HG03432 (cell line): ENCODE measurements around the gene TNKS2.
"Not testable (repeated sequence)": the region's sequence is repeated elsewhere in the genome, so short reads cannot be mapped to it uniquely, and the experiment has no call there.

Source experiments
- ATAC-seq: cut with Tn5 transposase; IDR thresholded peaks from one replicate; pipeline ENCODE4 v1.9.1; 2021; ENCODE audit warnings: mild to moderate bottlenecking, moderate library complexity; ENCODE audit not compliant: unreplicated experiment

Gene TNKS2

DNA sequence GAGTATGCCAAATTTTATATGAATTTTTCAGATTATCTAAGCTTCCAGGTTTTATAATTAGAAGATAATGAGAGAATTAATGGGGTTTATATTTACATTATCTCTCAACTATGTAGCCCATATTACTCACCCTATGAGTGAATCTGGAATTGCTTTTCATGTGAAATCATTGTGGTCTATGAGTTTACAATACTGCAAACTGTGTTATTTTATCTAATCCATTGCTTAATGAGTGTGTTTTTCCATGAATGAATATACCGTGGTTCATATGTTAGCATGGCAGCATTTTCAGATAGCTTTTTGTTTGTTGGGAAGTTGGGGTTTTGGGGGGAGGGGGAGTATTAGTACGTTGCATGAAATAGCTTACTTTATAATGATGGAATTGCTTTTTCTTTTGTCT is 66.5 kb downstream of the TNKS2 start:
- no peak for ATAC-seq

DNA sequence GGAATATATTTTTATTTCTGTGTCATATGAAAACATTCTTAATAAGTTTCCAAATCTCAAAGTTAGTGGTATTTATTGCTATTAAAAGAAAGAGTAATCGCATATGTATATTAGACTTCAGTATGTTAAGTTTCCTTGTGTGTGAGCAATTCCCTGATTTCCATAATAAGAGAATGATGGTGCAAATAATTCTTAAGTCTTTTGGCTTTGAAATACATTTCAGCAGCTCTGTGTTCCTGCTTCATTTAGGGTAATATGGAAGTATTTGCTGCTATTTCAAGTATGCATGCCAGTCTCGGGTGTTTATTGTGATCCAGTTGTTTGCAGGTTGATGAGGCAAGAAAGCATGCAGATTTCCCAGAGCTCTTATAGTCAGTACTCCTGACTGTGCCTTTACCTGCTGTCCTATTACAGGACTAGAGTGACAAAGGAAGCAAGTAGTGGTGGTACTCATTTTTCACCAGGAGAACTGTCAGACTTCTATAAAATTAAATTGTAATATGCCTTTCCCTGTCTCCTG is 67.4 kb downstream of the TNKS2 start:
- no peak for ATAC-seq

DNA sequence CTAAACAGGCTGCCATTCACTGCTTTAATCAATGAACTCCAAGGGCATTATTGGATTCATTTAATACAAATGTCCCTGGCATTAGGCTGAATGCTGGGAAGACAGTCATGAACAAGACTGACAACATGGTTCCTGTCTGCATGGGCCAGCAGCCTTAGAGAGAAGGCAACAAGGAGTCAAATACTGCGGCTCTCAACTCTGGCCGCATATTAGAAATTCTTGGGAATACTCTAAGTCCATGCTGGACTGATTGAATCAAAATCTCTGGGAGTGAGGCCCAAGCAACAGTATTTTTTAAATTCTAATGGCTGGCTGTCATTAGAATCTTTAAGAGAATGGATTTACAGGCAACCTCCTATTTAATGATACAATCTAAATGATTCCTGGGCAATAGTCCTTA is 76.9 kb downstream of the TNKS2 start:
- ATAC-seq: no peak

DNA sequence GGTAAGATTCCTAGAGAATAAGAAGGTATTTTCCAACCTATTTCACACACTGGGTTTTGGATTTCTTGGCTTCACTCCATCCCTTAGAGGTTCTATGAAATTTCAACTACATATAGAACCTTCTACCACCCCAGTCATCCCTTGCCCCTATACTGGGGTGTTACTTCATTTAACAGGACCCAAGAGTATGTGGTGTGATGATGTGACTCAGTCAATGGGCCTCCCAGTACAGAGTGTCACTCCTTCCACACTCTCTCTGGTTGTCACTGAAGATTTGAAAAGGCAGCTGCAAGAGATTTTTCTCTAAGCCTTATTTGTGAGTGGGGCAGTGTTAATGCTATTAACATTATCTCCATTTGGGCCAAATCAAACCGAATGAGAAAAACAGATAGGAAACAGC is 77.6 kb downstream of the TNKS2 start:
- ATAC-seq: no peak

DNA sequence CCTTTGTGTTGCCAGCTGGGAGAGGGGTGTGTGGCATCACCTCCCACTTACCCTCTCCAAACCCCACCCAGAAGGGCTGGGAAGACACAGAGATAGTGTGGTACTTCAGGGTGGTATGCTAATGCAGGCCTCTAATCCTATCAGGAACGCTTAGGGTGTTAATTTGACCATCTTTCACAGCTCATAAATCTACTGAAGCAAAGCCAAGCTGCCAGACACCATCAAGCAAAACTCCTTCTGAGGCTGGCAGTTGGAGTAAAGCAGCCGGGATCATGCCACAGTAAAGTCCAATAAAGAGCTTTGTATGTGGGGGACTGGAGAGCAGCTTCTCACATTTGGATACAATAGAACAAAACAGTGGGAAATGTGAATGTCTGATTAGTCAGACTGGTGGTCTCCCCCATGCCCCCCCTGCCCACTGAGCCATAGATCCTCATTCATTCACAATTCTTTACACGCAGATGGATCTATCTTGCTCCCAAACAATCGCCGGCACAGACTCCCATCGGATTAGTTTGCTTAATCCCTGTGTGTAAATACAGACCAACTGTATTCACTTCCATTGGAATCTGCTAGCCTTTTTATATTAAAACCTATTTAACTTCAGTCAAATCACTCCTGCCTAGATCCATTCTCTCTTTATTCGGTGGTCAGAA is 81.4 kb downstream of the TNKS2 start:
- no peak for ATAC-seq

DNA sequence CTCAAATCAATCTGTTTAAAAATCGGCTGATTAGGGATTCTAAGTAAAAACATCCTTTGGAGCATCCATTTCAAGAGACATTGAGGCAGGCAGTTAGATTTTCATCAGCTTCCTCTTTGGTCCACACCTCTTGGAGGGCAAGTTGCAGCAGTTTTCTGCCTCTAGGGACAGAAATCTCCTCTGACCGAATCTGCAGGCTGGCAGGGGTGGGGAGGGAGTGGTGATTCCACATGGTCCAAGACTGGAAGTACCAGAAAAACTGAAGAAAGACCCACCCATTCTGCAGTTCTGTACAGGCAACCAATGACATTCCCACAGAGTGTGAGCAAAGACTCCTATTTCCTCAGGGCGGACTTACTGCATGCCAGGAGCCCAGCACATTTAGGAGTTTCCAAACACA is 82.1 kb downstream of the TNKS2 start:
- no peak for ATAC-seq

DNA sequence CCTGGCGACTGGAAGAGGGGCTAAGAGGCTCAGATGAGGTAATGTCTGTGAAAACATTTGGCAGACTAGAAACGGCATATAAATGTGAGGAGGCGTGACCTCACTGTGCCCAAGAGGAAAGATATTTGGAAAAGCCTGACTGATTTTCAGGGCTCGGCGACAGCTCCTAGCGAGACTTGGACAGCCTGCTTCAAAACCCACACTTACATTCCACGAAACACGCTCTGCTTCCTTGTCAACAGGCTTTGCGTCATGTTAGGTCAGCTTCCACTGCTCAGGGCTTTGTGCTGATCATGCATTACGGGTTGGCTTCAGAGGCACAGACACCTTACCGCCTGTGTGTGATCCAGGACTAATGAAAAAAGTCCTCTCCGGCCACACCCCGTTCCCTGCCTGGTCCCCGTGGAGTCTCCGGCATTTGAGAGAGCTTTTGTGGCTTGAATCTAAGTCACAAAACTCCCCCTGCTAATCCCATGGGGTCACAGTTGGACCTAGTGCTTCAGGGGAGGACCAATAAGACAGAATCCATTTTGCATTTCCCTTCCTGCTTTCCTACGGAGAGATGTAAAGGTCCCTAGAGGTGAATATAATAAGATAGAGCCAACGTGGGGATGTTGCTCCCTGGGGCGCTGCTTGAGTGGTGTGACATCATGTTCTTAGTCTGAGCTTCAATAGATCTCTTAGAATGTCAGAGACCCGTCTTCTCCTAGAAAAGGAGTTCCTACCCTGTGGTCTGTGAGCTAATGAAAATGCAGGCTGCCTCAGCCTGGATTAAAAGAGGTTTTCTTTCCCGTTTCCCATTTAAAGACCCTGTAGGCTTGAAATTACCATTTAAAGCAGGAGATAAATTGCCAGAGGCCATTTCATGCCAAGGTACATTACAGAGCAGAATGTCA is 85.6 kb downstream of the TNKS2 start:
- ATAC-seq: no peak

DNA sequence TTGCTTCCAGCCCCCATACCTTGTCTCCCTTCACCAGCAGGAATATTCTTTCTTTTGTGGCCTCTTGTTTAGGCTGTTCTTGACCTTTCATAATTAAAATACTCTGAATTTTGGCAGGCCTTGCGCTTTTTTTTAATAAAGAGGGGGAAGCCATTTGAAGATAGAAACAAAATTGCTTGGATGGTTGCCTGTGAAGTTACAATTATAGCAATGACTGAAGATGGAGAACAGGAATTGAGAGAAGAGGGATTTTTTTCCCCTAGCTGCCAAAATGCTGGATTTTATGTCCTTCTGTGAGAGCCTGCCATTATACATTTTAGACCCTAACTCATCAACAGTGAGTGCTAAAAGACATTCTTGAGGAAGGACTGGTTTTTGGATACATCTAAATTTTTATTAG is 86.3 kb downstream of the TNKS2 start:
- no peak for ATAC-seq

DNA sequence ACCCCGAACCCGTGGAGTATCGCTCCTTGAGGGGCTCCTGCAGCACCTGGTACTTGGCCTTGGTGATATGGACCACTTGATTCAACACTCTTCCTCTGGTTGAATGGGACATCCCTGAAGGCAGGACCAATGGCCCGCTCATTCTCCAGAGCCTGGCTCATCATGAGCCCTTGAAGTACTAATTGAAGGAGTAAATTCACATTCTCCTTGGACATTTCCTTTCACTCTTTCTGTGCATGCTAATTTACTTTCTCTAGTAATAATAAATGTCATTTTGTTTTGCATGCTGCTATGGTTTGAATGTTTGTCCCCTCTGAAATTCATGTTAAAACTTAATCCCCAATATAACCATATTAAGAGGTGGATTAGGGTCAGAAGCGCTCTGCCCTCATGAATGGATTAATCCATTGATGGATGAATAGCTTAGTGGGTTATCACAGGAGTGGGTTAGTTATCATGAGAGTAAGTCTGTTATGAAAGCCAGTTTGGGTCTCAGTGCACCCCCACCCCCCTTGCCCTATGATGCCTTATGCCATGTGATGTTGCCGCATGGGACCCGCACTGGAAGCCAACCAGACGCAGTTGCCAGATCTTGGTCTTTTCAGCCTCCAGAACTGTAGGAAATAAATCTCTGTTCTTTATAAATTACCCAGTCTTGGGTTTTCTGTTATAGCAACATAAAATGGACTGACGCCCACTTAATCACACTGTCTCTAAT is 87.3 kb downstream of the TNKS2 start:
- ATAC-seq: no peak

DNA sequence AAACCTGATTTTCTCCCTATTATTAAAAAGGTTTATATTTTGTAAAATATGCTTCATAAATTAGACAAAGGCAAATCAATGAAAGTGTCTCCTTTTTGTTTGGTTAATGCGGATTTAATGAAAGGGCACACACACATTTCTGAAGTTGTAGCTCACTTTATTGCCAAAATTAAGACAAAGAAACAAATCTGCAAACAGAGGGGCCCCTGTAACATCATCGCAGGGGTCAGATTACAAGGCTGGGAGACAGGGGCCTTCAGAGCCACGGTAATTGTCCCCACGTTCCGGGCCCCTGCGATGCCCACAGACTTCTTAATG is 88.7 kb downstream of the TNKS2 start:
- no peak for ATAC-seq

DNA sequence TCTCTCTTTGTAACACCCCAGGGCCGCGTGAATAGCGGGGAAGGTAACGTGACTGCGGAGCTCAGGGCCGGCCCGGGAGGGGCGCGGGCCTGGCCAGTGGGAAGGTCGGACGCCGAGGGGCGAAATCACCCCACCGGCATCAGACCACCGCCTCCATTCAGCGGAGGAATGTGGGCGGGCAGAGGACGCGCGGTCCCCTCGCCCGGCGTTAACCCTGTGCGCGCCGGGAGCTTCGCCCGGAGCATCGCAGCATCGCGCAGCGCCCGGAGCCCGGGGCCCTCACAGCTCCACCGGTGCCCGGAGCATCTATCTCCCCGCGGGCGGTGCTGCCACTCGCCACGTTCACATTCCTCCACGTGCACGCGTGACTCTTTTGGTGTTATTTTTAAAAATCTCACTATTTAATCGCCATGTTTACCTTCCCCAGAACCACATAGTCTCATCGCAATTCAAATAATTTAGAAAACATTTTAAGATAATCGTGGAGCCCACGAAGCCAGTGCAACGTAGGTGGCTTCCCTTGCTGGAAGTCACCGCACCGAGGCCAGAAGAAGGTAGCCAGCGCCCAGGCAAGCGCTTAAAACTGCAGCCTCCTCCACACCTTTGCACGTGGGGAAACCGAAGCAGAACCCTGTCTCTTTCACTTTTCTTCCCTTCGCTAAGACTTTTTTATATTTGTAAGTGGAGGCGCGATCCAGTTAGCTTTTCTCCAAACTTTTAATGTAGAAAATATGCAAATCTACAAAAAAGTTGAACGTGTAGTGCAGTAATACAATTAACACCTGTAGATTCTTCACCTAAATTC is 89.2 kb downstream of the TNKS2 start:
- ATAC-seq: no peak

DNA sequence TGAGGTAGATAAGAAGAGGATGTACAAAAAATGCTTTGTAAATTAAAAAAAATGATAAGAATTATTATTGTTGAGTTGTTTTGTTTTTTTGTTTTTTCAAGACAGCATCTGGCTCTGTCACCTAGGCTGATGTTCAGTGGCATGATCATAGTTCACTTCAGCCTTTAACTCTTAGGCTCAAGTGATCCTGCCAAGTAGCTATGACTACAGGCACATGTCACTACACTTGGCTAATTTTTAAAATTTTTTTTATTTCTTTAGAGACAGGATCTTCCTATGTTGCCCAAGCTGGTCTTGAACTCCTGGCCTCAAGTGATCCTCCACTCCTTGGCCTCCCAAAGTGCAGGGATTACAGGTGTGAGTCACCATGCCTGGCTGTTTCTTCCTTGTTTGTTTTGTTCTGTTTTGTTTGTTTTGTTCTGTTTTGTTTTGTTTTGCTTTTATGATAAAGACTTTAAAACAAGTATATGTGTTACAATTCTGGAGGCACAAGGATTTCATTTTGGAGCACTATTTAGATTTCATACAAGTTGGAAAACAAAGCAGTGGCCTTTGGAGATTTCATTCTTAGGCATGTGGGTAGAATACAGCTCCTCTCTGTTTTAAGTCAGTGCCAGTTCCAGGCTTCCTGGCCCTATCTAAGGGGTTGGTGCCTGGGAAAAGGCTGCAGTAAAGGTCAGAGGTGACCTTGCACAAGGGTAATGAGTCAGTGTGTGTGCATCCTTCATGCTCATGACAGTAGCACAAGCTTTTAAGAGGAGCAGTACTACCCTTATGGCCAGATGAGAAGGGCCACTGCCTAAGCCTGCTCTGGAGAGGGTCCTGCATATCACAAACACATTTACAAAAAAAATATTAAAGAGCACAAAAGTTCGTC is 93.1 kb downstream of the TNKS2 start:
- no peak for ATAC-seq

DNA sequence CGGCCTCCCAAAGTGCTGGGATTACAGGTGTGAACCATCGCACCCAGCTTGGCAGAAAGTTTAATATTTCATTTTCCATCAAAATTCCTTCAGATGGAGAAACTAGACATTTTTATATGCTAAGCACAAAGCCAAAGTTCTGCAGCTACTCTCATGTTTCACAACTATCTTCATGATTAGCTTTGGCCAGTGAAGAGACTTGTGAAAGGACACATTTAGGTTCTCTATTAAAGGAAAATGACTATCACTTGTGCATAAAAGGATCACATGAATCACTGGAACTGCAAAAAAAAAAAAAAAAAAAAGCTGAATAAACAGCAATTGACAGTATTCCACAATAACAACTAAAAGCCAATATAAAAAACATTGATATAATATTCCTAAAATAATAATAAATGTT is 94.8 kb downstream of the TNKS2 start:
- ATAC-seq: no peak

DNA sequence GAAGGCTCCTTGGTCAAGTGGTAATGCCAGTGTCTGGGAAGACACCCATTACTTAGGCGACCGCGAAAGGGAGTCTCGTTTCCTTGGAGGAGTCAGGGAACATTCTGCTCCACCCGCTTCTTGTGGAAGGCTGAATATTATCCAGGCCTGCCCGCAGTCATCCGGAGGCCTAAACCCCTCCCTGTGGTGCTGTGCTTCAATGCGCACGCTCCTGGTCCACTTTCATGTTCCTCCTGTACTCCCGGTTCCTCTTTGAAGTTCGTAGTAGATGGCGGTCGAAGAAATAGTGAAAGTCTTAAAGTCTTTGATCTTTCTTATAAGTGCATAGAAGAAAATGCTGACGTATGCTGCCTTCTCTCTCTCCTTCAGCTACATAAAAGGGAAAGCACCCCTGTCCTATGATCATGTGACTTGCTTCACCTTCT is 96.0 kb downstream of the TNKS2 start:
- not testable (repeated sequence) for ATAC-seq

DNA sequence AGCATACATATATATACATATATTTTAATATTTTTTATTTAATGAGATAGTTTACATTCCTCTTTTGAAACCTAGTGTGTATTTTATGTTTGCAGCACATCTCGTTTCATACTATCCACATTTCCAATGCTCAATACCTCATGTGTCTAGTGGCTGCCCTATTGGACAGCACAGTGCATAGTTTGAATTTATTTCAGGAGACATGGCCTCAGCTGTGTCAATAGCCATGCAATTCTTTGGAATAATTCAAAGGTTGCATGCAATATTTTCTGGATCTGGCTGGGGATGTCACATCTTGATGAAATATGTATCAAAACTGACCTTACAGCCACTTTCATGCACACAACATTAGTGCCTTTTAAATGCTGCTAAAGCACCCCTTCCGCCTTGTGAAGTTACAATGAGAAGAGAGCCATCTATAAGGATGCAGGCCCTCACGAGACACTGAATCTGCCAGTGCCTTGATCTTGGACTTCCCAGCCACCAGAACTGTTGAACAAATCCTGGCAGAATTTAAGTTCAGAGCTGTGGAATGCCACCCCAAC is 98.1 kb downstream of the TNKS2 start:
- no peak for ATAC-seq

DNA sequence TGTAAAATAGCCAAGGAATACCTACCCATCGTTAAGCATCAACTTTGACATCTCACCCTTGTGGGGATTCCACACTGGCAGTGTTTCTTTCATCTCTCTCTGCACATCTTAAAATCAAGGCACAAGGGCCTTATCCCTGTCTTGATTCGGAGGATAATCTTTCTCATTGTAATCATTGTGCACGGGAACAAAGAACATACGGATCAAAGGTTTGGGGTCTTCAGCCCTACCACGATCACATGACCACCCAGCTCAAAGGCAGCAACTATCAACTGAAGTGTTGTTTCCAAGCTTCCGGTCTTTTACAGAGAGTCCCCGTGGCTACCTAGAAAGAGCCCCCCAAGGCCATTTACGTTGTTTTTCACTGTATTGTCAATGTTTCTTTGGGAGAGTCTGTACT is 99.2 kb downstream of the TNKS2 start:
- ATAC-seq: no peak

DNA sequence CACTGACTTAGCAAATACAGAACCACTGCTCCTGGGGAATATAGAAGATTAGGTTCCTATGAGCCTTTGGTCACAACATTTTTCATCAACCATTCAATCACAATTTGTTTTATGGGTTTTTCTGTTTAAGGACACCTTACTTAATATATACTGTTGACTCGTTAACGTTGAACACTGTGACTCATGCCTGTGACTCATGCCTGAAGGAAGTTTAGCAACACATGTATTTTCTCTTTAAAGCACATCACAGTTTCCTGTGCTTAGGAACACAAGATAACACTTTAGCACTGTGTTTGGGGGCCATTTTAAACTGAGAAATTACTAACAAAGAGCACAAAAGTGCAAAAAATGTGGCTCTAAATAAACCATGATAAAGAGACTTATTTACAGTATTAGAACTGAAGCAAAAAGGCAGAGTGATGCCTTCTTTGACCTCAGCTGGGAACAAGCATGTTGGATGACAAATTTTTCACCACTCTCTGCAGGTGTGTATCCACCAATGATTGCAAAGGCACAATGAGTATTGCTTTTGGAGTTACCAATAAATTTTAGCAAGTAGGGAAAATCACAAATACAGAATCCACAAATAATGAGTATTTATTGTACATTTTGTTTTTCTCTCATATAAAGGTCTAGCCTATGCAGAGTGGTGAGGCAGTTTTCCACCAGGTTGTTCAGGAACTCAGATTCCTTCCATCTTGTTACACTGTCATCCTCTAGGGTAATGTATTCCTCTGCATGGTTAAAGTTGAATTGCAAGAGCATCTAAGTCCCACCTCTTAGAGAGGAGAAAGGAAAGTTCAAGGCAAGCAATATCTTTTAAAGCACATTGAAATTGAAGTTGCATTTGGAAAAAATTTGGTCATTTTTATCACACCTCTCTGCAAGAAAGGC is 103.8 kb downstream of the TNKS2 start:
- peak; percentile 72 for ATAC-seq

DNA sequence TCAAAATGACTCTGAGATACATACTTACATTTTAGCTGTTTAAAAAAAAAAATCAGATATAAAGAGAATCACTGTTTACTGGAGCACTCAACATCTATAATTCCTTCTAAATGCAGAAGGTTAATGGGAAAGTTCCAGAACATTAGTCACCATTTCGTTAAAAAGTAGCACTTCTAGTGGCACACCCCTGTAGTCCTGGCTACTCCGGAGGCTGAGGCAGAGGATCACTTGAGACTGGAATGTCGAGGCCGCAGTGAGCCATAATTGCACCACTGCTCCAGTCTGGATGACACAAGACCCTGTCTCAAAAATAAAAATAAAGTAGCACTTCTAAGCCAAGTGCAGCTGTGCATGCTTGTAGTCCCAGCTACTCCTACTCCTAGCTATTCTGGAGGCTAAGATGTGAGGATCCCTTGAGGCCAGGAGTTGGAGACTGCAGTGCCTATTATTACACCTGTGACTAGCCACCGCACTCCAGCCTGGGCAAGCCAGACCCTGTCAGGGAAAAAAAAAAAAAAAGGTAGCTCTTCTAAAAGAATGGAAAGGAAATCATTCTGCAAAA is 108.9 kb downstream of the TNKS2 start:
- ATAC-seq: no peak
